Measurements from ENCODE around the gene WNT7A.
"Not testable (repeated sequence)": the region's sequence is repeated elsewhere in the genome, so short reads cannot be mapped to it uniquely, and the experiment has no call there.

The WNT7A gene

GRCh38 chr3:13865581-13865980 lies 14.3 kb downstream of the WNT7A start:
- DNase-seq (ENCODE audit: low read depth) = no peak

- no peak for DNase-seq (ENCODE audit: low read depth)
Observed at GRCh38 chr3:13865106-13865505, 14.8 kb downstream of the WNT7A start.

- no peak for DNase-seq (ENCODE audit: low read depth)
Observed at GRCh38 chr3:13863965-13864595, 15.8 kb downstream of the WNT7A start.

- no peak for DNase-seq (ENCODE audit: low read depth)
Observed at GRCh38 chr3:13863382-13863952, 16.4 kb downstream of the WNT7A start.

GRCh38 chr3:13861461-13861860 lies 18.4 kb downstream of the WNT7A start:
- DNase-seq (ENCODE audit: low read depth) = no peak

- DNase-seq (ENCODE audit: low read depth) = no peak
Observed at GRCh38 chr3:13860001-13860400, 19.9 kb downstream of the WNT7A start.

GRCh38 chr3:13858768-13859520 lies 20.9 kb downstream of the WNT7A start:
- DNase-seq (ENCODE audit: low read depth) = no peak

- no peak for DNase-seq (ENCODE audit: low read depth)
Observed at GRCh38 chr3:13857702-13858380, 22.0 kb downstream of the WNT7A start.

- DNase-seq (ENCODE audit: low read depth) = not testable (repeated sequence)
Observed at GRCh38 chr3:13856628-13857027, 23.2 kb downstream of the WNT7A start.

GRCh38 chr3:13856006-13856405 lies 23.9 kb downstream of the WNT7A start:
- DNase-seq (ENCODE audit: low read depth) = no peak

GRCh38 chr3:13854492-13854891 lies 25.4 kb downstream of the WNT7A start:
- DNase-seq (ENCODE audit: low read depth) = no peak

- DNase-seq (ENCODE audit: low read depth) = no peak
Observed at GRCh38 chr3:13853978-13854296, 25.9 kb downstream of the WNT7A start.

- no peak for DNase-seq (ENCODE audit: low read depth)
Observed at GRCh38 chr3:13853256-13853977, 26.5 kb downstream of the WNT7A start.

GRCh38 chr3:13852638-13853009 lies 27.2 kb downstream of the WNT7A start:
- no peak for DNase-seq (ENCODE audit: low read depth)

GRCh38 chr3:13851997-13852637 lies 27.8 kb downstream of the WNT7A start:
- no peak for DNase-seq (ENCODE audit: low read depth)

GRCh38 chr3:13851091-13851849 lies 28.6 kb downstream of the WNT7A start:
- no peak for DNase-seq (ENCODE audit: low read depth)

- no peak for DNase-seq (ENCODE audit: low read depth)
Observed at GRCh38 chr3:13850161-13850945, 29.5 kb downstream of the WNT7A start.

GRCh38 chr3:13849018-13849417 lies 30.9 kb downstream of the WNT7A start:
- DNase-seq (ENCODE audit: low read depth) = no peak

- no peak for DNase-seq (ENCODE audit: low read depth)
Observed at GRCh38 chr3:13846716-13847570, 32.9 kb downstream of the WNT7A start.

All from activated T-helper 1 cell treated with Interleukin-2 at 50 U/mL for 16 hours (primary cell).